DND-41 (cell line): ENCODE measurements around the gene ATF6.
A peak's percentile ranks its signal among the peaks of the same experiment; 100 is the strongest.

Source experiments
- ATAC-seq: fragments of 200-7000 bp; cut with Tn5 transposase; 3 replicates; pipeline ENCODE4 v1.9.1; 2021; ENCODE audit warnings: low read depth; ENCODE audit not compliant: insufficient read depth
- DNase-seq: peaks from one replicate; pipeline ENCODE4 v3.0.0-alpha.2; 2020
- H2AFZ ChIP-seq: 2 replicates; pipeline ENCODE4 v1.6.0; 2012; ENCODE audit warnings: low read depth, low read length
- H3K27ac ChIP-seq: 2 replicates; pipeline ENCODE4 v1.5.1; 2012; ENCODE audit warnings: low read length, inconsistent platforms
- H3K27me3 ChIP-seq: fragments of 200-600 bp; sonication (generic); 2 replicates; pipeline ENCODE4 v1.6.0; 2012; ENCODE audit warnings: low read length, mild to moderate bottlenecking, inconsistent platforms; ENCODE audit not compliant: insufficient read depth, poor library complexity
- H3K36me3 ChIP-seq: 2 replicates; pipeline ENCODE4 v1.5.1; 2012; ENCODE audit warnings: low read length, inconsistent platforms; ENCODE audit not compliant: insufficient read depth
- H3K4me1 ChIP-seq: 2 replicates; pipeline ENCODE4 v1.5.1; 2012; ENCODE audit warnings: mild to moderate bottlenecking, low read length; ENCODE audit not compliant: insufficient read depth
- H3K4me2 ChIP-seq: 2 replicates; pipeline ENCODE4 v1.6.0; 2012; ENCODE audit warnings: mild to moderate bottlenecking, moderate library complexity, low read length, inconsistent platforms; ENCODE audit not compliant: insufficient read depth
- H3K4me3 ChIP-seq, 2 experiments: fragments of 200-600 bp in 1 of 2; shearing (Covaris generic) in 1 of 2; 2 replicates each; pipeline ENCODE4 v1.5.1; 2012 to 2016; ENCODE audit warnings: inconsistent platforms in 2 of 2, low read length in 2 of 2, mild to moderate bottlenecking in 2 of 2, low read depth in 1 of 2, moderate library complexity in 1 of 2
- H3K79me2 ChIP-seq: 2 replicates; pipeline ENCODE4 v1.6.0; 2012; ENCODE audit warnings: low read length, inconsistent platforms; ENCODE audit not compliant: insufficient read depth
- H3K9ac ChIP-seq: 2 replicates; pipeline ENCODE4 v1.6.0; 2012; ENCODE audit warnings: low read depth, mild to moderate bottlenecking, inconsistent platforms, low read length, moderate library complexity
- H3K9me3 ChIP-seq: 2 replicates; pipeline ENCODE4 v1.5.1; 2012; ENCODE audit warnings: low read length, moderate library complexity, mild to moderate bottlenecking, inconsistent platforms; ENCODE audit not compliant: insufficient read depth, severe bottlenecking
- H4K20me1 ChIP-seq: 2 replicates; pipeline ENCODE4 v1.6.0; 2012; ENCODE audit warnings: low read length; ENCODE audit not compliant: insufficient read depth
- CTCF ChIP-seq: IDR thresholded peaks from 2 replicates; pipeline ENCODE4 v1.5.1; 2012; ENCODE audit warnings: borderline replicate concordance, low read length, moderate library complexity, mild to moderate bottlenecking; ENCODE audit not compliant: poor library complexity, severe bottlenecking; ENCODE audit errors: extremely low read depth
- EZH2 ChIP-seq: IDR thresholded peaks from 3 replicates; pipeline ENCODE4 v1.6.1; 2012; ENCODE audit warnings: borderline replicate concordance, low read depth, mild to moderate bottlenecking, moderate library complexity, low read length, inconsistent platforms; ENCODE audit not compliant: severe bottlenecking

The ATF6 gene

DNA sequence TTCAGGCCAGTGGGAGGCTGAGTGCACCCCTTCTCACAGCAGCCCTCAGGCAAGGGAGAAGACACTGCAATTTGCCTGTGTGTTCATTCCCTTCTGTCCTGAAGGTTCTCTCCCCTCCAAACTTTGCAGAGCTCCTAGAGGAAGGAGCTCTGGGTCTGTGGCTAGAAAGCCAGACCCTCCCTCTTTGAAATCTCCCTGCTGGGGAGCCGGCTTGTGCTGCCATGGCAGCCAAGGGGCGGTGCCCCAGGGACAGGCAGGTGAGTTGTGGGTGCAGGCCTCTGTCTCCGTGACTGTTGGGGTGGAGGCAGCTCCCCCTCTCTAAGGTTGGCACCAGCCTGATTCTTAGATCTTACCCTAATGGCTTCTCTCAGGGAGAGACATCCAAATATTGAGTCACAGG lies 204.5 kb downstream of the ATF6 start:
- TF ChIP-seq CTCF, result no peak
- TF ChIP-seq EZH2, result no peak
- peak; percentile 41; the same call in 1 of the 3 replicates for ATAC-seq

GRCh38 chr1:161972828-161973227 lies 206.7 kb downstream of the ATF6 start:
- DNase-seq (no peak), ATAC-seq (no peak)
- Histone ChIP-seq H3K9me3 (no peaks in the 10 kb centered on the region), H3K9ac (no peak overlapping the region), H2AFZ (no peak overlapping the region), H4K20me1 (no peaks in the 10 kb centered on the region), H3K79me2 (no peaks in the 10 kb centered on the region), H3K4me1 (no peaks in the 10 kb centered on the region), H3K36me3 (no peaks in the 10 kb centered on the region), H3K27me3 (no peaks in the 10 kb centered on the region), H3K4me3 (no peak overlapping the region), H3K4me2 (no peak overlapping the region), H3K27ac (no peak overlapping the region)
- TF ChIP-seq EZH2 (no peak), CTCF (no peak)

More for the DNA sequence above, 204.5 kb downstream of the ATF6 start:
- Histone ChIP-seq H4K20me1 (no peaks in the 10 kb centered on the region), H3K9me3 (no peaks in the 10 kb centered on the region), H3K27ac (no peak overlapping the region), H3K27me3 (no peaks in the 10 kb centered on the region), H3K79me2 (no peaks in the 10 kb centered on the region), H3K4me3 (no peak overlapping the region), H3K9ac (no peak overlapping the region), H3K4me1 (no peaks in the 10 kb centered on the region), H3K36me3 (peaks cover 4% of the 10 kb centered on the region; the same call in 1 of the 2 replicates), H2AFZ (no peak overlapping the region), H3K4me2 (no peak overlapping the region)
- no peak for DNase-seq

DNA sequence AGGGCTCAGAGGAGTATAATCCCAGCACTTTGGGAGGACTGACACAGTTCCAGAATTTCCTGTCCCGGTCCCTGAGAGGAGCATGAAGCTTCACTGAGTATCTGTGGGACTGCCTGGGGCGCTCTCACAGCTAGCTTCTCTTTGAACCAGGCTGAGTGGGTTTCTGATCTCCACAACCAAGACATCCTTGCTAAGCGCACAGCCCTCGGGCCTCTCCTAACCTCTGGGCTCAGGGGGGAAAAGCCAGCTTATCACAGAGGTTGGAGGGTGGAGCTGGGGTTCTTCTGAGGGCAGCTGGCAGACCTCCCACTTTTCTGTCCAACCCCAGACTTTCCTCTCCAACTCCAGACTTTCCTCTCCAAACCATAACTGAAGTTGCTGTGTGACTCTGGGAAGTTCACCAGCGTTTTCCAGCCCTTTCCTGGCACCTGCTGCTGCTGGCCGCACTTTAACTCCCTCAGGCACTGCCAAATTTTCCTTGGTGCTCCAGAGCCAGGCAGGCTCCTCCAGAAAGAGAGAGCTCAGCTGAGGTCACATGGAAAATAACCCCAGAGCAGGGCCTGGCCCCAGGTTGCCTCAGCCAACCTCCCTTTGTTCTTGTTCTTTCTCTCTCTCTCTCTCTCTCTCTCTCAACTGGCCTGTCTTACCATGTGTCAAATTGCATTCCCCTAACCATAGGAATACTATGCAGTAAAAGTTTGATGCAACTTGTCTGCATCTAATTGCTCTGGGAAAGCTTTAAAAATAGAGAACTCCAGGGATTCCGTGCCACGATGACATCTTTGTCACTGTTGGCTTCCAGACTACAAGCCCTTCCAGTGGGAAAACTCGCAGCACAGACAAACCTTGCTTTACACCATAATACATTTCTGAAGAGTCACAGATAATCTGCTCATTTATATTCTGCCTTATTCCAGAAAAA lies 208.1 kb downstream of the ATF6 start:
- H3K9me3 ChIP-seq, result no peaks in the 10 kb centered on the region
- ATAC-seq (no peak), DNase-seq (no peak)
- no peak overlapping the region for H3K4me2 ChIP-seq
- no peak overlapping the region for H3K27ac ChIP-seq
- H3K36me3 ChIP-seq, result no peaks in the 10 kb centered on the region
- no peak overlapping the region for H3K9ac ChIP-seq
- H3K79me2 ChIP-seq, result no peaks in the 10 kb centered on the region
- no peak overlapping the region for H2AFZ ChIP-seq
- no peaks in the 10 kb centered on the region for H4K20me1 ChIP-seq
- H3K27me3 ChIP-seq, result no peaks in the 10 kb centered on the region
- no peaks in the 10 kb centered on the region for H3K4me1 ChIP-seq
- H3K4me3 ChIP-seq, result no peak overlapping the region
- TF ChIP-seq CTCF (no peak), EZH2 (no peak)
